Coronary artery (tissue), 2 donors: ENCODE results near the gene RTKN2.

ENCODE experiments used
- DNase-seq: peaks from one replicate; pipeline ENCODE4 v3.0.0-alpha.2; 2017; ENCODE audit warnings: low spot score
- H3K27ac ChIP-seq, 2 donors: fragments of 200-600 bp; sonication (generic); one replicate each; pipeline ENCODE4 v1.5.1; 2016 to 2019
- H3K4me3 ChIP-seq: fragments of 200-600 bp; sonication (generic); 2 replicates; pipeline ENCODE4 v1.5.1; 2016; ENCODE audit warnings: mild to moderate bottlenecking, moderate library complexity
- TF ChIP-seq, protein P1 (sequence below): fragments of 200-600 bp; sonication (generic); IDR thresholded peaks from one replicate; pipeline ENCODE4 v1.5.1; 2019; ENCODE audit warnings: antibody characterized with exemption

RTKN2 gene

DNA sequence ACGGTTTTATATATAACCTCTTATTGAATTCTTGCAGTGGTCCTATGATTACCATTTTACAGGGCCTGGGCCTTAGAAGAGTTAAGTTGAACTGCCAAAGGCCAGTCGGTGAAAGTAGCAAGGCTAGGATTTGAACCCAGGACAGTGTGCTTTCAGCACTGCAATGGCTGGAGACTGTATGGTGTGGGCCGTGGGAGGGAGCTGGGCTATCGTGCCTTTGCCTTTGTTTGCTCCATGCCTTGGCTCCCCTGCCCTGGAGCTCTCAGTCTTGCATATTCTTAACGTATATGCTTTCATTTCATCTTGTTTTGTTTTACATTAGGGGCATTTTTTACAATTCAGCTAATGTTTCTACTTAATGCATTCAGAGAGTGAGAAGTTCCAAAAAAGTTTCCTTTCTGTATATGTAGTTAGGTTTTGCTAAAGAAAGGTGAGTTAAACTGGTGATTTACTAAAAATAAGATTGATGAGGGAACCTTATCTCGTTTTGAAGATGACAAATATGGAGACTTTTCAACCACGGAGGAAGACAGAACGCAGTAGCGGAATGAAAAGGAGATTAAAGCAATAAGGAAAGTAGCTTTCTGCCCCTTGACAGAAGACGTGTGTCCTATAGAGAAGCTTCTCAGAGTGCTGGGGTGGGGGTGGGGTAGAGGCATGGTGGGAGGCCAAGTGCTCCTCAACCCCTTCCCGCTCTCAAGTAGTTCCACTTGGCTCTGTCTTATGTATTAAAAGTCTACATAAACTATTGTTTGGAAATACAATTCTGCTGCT, 82.5 kb downstream of the RTKN2 start:
- DNase-seq: no peak
- TF ChIP-seq, protein P1, sequence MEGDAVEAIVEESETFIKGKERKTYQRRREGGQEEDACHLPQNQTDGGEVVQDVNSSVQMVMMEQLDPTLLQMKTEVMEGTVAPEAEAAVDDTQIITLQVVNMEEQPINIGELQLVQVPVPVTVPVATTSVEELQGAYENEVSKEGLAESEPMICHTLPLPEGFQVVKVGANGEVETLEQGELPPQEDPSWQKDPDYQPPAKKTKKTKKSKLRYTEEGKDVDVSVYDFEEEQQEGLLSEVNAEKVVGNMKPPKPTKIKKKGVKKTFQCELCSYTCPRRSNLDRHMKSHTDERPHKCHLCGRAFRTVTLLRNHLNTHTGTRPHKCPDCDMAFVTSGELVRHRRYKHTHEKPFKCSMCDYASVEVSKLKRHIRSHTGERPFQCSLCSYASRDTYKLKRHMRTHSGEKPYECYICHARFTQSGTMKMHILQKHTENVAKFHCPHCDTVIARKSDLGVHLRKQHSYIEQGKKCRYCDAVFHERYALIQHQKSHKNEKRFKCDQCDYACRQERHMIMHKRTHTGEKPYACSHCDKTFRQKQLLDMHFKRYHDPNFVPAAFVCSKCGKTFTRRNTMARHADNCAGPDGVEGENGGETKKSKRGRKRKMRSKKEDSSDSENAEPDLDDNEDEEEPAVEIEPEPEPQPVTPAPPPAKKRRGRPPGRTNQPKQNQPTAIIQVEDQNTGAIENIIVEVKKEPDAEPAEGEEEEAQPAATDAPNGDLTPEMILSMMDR: no peak
- Histone ChIP-seq H3K4me3 (no peak overlapping the region), H3K27ac (peak overlapping the region; percentile 45 to 64)

DNA sequence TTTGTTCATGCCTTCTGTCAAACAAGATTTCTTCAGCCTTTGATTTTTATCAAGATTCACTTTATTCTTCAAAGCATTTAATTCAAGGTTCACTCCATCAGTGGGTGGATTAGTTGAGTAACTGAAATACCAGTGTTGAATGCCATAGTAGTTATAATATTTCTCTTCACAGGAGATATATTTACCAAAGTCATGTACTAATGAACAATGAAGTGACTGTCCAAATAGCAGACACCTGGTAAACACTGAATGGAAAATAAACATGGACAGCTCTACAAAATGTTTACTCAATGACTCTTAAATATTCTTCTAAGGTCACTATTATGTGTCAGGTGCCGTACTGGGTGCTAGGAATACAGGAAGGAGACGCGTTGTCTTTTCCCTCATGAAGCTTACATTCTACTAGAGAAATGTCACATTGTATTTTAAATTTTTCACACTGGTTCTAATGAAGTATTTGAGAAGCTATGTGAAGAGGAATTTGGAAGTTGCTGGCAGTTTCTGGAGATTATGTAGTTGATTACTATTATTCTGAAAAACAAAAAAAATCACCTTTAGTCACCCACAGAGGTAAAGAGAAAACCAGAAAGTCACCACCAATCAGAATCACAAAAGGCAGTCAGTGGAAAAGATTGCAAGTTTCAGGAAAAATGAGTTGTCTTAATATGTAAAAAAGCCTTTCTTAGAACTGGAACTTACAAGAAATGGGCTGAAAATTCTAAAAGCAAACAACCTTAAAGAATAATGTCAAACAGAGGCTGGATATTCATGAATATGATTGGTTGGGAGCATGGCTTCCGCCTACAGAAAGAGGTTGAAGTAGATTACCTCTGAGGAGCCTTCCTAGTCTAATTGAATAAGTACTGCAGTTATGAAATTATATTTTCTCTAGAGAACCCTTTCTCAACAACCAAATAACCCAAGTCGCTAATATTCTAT, 84.5 kb downstream of the RTKN2 start:
- TF ChIP-seq, protein P1: no peak
- no peak overlapping the region for H3K27ac ChIP-seq
- no peak for DNase-seq
- no peak overlapping the region for H3K4me3 ChIP-seq

- no peak for DNase-seq
- H3K4me3 ChIP-seq: no peak overlapping the region
- TF ChIP-seq, protein P1: no peak
- no peak overlapping the region for H3K27ac ChIP-seq
Observed at GRCh38 chr10:62183442-62183841, 85.2 kb downstream of the RTKN2 start.

DNA sequence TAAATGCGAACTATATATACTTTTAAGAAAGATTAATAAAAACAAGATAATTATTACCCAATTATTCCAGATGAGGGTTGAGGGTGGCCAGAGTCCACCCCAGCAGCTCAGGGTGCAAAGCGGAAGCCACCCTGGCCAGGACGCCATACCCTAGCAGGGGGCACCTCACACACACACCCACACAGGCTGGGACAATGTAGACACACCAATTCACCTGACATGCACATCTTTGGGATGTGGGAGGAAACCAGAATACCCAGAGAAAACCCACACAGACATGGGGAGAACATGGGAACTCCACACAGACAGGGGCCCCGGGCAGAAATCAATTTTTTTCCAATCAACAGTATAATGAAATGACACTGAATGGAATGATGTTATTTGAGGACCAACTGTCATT, 86.0 kb downstream of the RTKN2 start:
- H3K4me3 ChIP-seq: no peak overlapping the region
- DNase-seq: no peak
- TF ChIP-seq, protein P1: no peak
- no peak overlapping the region for H3K27ac ChIP-seq

GRCh38 chr10:62182171-62182570, 86.5 kb downstream of the RTKN2 start:
- H3K4me3 ChIP-seq: no peak overlapping the region
- TF ChIP-seq, protein P1: no peak
- DNase-seq: no peak
- H3K27ac ChIP-seq: no peak overlapping the region

- TF ChIP-seq, protein P1: no peak
- DNase-seq: no peak
- no peak overlapping the region for H3K4me3 ChIP-seq
Observed at GRCh38 chr10:62180677-62181076, 88.0 kb downstream of the RTKN2 start.

More at GRCh38 chr10:62180677-62181076, 88.0 kb downstream of the RTKN2 start:
- no peak overlapping the region for H3K27ac ChIP-seq
